HEK293 (cell line): ENCODE measurements around the gene KCNK4.

ENCODE experiments used
- CTCF ChIA-PET: fragments of 350-600 bp; formaldehyde crosslinking; extraction: SDS; loops from one replicate; lab custom pipeline; 2021; ENCODE audit warnings: antibody characterized with exemption; lab: Yijun Ruan, JAX
- POLR2A ChIA-PET: fragments of 300-600 bp; formaldehyde crosslinking; extraction: SDS; loops from one replicate; lab custom pipeline; 2020; ENCODE audit warnings: antibody characterized with exemption, inconsistent platforms; lab: Yijun Ruan, JAX
- H3K27ac ChIP-seq: fragments of 200-500 bp; sonication (Bioruptor generic); 2 replicates; pipeline ENCODE4 v1.5.1; 2014; ENCODE audit warnings: low read depth, low read length, control low read depth, inconsistent platforms; ENCODE audit errors: extremely low read depth
- H3K36me3 ChIP-seq, 2 experiments: fragments of 200-500 bp in 1 of 2; sonication (Bioruptor generic) in 1 of 2; 1 replicate in 1 of 2; 2 replicates in 1 of 2; pipeline ENCODE4 v1.5.1; 2014 to 2017; ENCODE audit warnings: inconsistent platforms in 2 of 2, low read length in 2 of 2; ENCODE audit not compliant: control insufficient read depth in 2 of 2, insufficient read depth in 1 of 2
- H3K4me1 ChIP-seq: fragments of 200-500 bp; sonication (Bioruptor generic); 2 replicates; pipeline ENCODE4 v1.5.1; 2014; ENCODE audit warnings: mild to moderate bottlenecking, low read length, inconsistent platforms; ENCODE audit not compliant: control insufficient read depth, insufficient read depth
- H3K4me3 ChIP-seq: 2 replicates; pipeline ENCODE4 v1.5.1; 2011; ENCODE audit warnings: low read depth, mild to moderate bottlenecking, control low read depth, low read length, moderate library complexity
- H3K9me3 ChIP-seq: fragments of 200-500 bp; sonication (Bioruptor generic); 2 replicates; pipeline ENCODE4 v1.5.1; 2014; ENCODE audit warnings: low read depth, low read length, inconsistent platforms; ENCODE audit not compliant: control insufficient read depth, insufficient read depth
- EGR2 ChIP-seq: fragments of 450-650 bp; formaldehyde crosslinking; IDR thresholded peaks from 2 replicates; pipeline ENCODE4 v1.5.1; 2016; ENCODE audit warnings: low read depth, missing biosample characterization, missing genetic modification characterization
- KLF10 ChIP-seq: fragments of 450-650 bp; IDR thresholded peaks from 2 replicates; pipeline ENCODE4 v1.5.1; 2018; ENCODE audit warnings: missing biosample characterization, mild to moderate bottlenecking, missing genetic modification characterization
- KLF8 ChIP-seq: fragments of 450-650 bp; formaldehyde crosslinking; IDR thresholded peaks from 2 replicates; pipeline ENCODE4 v1.5.1; 2016; ENCODE audit warnings: missing biosample characterization, missing genetic modification characterization
- YY1 ChIP-seq: fragments of 450-650 bp; formaldehyde crosslinking; IDR thresholded peaks from 2 replicates; pipeline ENCODE4 v1.5.1; 2018; ENCODE audit warnings: missing biosample characterization, missing genetic modification characterization
- ZBTB10 ChIP-seq: fragments of 450-650 bp; formaldehyde crosslinking; IDR thresholded peaks from 2 replicates; pipeline ENCODE4 v1.5.1; 2016; ENCODE audit warnings: missing biosample characterization, missing genetic modification characterization
- ZBTB20 ChIP-seq: fragments of 450-650 bp; formaldehyde crosslinking; IDR thresholded peaks from 2 replicates; pipeline ENCODE4 v1.5.1; 2016; ENCODE audit warnings: missing biosample characterization, missing genetic modification characterization
- ZBTB48 ChIP-seq: fragments of 450-650 bp; formaldehyde crosslinking; IDR thresholded peaks from 2 replicates; pipeline ENCODE4 v1.5.1; 2016; ENCODE audit warnings: missing biosample characterization, missing genetic modification characterization
- ZEB2 ChIP-seq: fragments of 450-650 bp; formaldehyde crosslinking; IDR thresholded peaks from 2 replicates; pipeline ENCODE4 v1.5.1; 2016; ENCODE audit warnings: missing biosample characterization, missing genetic modification characterization
- ZNF280D ChIP-seq: fragments of 450-650 bp; formaldehyde crosslinking; IDR thresholded peaks from 2 replicates; pipeline ENCODE4 v1.5.1; 2016; ENCODE audit warnings: missing biosample characterization, missing genetic modification characterization
- ZNF302 ChIP-seq: fragments of 450-650 bp; formaldehyde crosslinking; IDR thresholded peaks from 2 replicates; pipeline ENCODE4 v1.5.1; 2016; ENCODE audit warnings: missing biosample characterization, missing genetic modification characterization, low read depth
- ZNF335 ChIP-seq: fragments of 450-650 bp; formaldehyde crosslinking; conservative IDR thresholded peaks from 2 replicates; pipeline ENCODE4 v1.5.1; 2016; ENCODE audit warnings: missing biosample characterization, missing genetic modification characterization
- ZNF366 ChIP-seq: fragments of 450-650 bp; formaldehyde crosslinking; conservative IDR thresholded peaks from 2 replicates; pipeline ENCODE4 v1.5.1; 2016; ENCODE audit warnings: missing biosample characterization, missing genetic modification characterization
- ZNF37A ChIP-seq: fragments of 450-650 bp; IDR thresholded peaks from 2 replicates; pipeline ENCODE4 v1.5.1; 2018; ENCODE audit warnings: missing biosample characterization, missing genetic modification characterization
- ZNF561 ChIP-seq: fragments of 450-650 bp; IDR thresholded peaks from 2 replicates; pipeline ENCODE4 v1.5.1; 2018; ENCODE audit warnings: missing biosample characterization, missing genetic modification characterization, borderline replicate concordance
- ZNF600 ChIP-seq: fragments of 450-650 bp; formaldehyde crosslinking; IDR thresholded peaks from 2 replicates; pipeline ENCODE4 v1.5.1; 2016; ENCODE audit warnings: missing biosample characterization, missing genetic modification characterization
- ZNF660 ChIP-seq: fragments of 450-650 bp; IDR thresholded peaks from 2 replicates; pipeline ENCODE4 v1.5.1; 2018; ENCODE audit warnings: missing biosample characterization, mild to moderate bottlenecking, missing genetic modification characterization
- ZNF670 ChIP-seq: fragments of 450-650 bp; formaldehyde crosslinking; IDR thresholded peaks from 2 replicates; pipeline ENCODE4 v1.5.1; 2016; ENCODE audit warnings: missing biosample characterization, missing genetic modification characterization, low read depth
- ZXDB ChIP-seq: fragments of 450-650 bp; formaldehyde crosslinking; IDR thresholded peaks from 2 replicates; pipeline ENCODE4 v1.5.1; 2016; ENCODE audit warnings: missing biosample characterization, missing genetic modification characterization
- TF ChIP-seq, protein P1 (sequence below): fragments of 450-650 bp; formaldehyde crosslinking; IDR thresholded peaks from 2 replicates; pipeline ENCODE4 v1.5.1; 2016; ENCODE audit warnings: missing biosample characterization, missing genetic modification characterization
- TF ChIP-seq, protein P2 (sequence below): sonication (generic); formaldehyde crosslinking; IDR thresholded peaks from 2 replicates; pipeline ENCODE4 v1.8.1; 2022; ENCODE audit warnings: mild to moderate bottlenecking, moderate library complexity, missing genetic modification reagents

Gene KCNK4

DNA sequence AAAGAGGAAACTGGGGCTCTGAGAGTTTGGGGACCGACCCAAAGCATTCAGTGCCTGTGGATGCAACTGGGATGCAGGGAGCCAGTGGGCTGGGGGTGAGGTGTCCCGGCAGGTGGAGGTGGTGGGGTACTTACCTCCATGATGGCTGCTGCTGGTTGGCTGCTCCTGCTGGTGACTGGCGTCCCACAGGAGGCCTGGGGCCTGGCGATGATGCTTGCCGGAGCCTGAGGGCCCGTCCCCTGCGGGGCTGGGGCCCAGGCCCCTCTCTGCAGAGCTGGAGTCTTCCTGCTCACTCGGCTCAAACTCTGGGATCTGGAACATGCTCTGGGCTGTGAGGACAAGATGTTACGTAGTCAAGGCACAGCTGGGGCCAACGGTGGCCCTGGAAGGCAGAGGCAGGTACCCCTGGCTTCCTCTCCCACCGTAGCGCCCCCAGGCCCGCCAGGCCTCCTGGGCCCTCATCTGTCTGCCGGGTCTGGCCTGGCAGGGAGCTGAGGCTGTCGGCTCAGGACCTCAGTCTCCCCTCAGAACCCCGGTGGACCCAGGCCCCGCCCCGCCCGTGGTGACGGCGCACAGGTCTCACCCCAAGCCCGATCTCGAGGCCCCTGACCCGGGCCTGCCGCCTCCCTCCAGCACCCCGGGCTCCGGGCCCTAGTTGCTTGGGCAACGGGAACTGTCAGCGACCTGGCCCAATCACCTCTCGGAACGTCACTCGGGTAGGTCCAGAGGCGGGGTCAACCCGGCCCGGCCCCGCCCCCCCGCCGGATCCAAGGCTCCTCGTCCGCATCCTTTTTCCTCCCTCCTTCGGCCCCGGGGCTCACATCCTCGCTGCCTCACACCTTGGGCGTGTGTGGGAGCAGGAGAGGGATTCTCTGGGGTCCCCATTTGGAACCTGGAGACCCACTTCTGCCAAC is 6.8 kb upstream of the KCNK4 start, which contains the start of gene BAD (continued):
- TF ChIP-seq ZNF302 (no peak), ZXDB (tag by site-specific recombination) (0 out of 2 replicates have a peak, but pooled peaks have one; percentile 36), ZNF670 (tag by site-specific recombination) (no peak), ZNF280D (tag by site-specific recombination) (no peak), ZBTB48 (peak; percentile 86), ZNF366 (tag by site-specific recombination) (peak; percentile 95)

DNA sequence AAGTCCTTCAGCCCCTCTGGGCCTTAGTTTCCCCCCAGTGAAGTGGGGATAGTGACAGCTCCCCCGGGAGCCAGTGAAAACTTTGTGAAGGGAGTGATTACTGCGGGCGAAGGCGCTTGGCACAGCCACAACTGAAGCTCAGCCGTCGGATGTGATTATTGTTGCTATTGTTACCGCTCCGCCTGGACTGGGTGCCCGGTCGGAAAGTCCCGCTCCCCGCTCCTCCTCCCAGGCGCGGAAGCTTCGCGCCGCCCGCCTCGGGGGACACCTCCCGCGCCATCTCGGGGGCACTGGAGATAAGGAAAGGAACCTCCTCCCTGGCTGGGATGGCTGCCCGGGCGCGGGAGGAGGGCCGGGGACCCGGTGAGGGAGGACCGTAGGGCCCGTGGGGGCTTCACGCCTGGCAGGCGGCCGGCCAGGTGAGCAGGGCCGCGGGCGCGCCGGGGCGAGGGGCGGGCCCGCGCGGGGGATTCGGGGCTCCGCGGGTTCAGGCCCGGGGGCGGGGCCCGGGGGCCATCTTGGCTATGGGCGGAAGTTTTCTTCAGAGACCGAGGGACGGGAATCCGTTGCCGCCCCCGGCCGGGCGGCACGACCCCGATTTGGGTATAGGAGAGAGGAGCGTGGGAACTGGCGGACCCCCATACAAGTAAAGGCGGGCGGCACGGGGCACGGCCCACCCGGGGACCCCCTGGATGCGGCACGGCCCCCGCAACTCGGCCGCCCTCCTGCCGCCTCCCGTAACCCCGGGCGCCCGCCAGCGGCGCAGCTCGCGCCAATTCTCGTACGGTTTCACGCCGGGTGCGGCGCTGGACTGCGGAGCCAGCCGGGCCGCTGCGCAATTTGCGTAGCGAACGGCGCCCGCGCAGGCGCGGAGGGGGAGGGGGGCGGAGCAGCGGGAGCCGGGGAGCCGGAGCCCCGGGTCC is 5.9 kb upstream of the KCNK4 start, which contains the start of gene GPR137:
Gene GPR137, plus strand, starts transcription at position 887 of the 923 bp plus-strand sequence. CDS start 677 bp downstream, outside the sequence.
- H3K27ac ChIP-seq: peak within 1 kb of the TSS; percentile 75
- ChIA-PET CTCF (interaction anchor here (0.6 to 1.8 kb wide), 9 partner anchors 10 to 133 kb away, joined by 3 to 9 read pairs (median 5); partner anchors contain the start of genes CATSPERZ and PLCB3), POLR2A (interaction anchor here (0.6 to 3.5 kb wide), 15 partner anchors 10 to 104 kb away, joined by 3 to 41 read pairs (median 5); partner anchors contain the start of genes DNAJC4, ESRRA, FKBP2 and PRDX5)
- H3K4me1 ChIP-seq: no peaks in the 10 kb centered on the region; the same call in 1 of the 2 replicates
- peaks cover 9 to 48% of the 10 kb centered on the region in 2 experiments; a peak in 2 of 3 replicates for H3K36me3 ChIP-seq
- no peaks in the 10 kb centered on the region for H3K9me3 ChIP-seq
- H3K4me3 ChIP-seq: peak within 1 kb of the TSS; percentile 82
- peak; percentile 59; the same call in 1 of the 2 replicates for TF ChIP-seq ZEB2 (tag by site-specific recombination)
- TF ChIP-seq, protein P1, sequence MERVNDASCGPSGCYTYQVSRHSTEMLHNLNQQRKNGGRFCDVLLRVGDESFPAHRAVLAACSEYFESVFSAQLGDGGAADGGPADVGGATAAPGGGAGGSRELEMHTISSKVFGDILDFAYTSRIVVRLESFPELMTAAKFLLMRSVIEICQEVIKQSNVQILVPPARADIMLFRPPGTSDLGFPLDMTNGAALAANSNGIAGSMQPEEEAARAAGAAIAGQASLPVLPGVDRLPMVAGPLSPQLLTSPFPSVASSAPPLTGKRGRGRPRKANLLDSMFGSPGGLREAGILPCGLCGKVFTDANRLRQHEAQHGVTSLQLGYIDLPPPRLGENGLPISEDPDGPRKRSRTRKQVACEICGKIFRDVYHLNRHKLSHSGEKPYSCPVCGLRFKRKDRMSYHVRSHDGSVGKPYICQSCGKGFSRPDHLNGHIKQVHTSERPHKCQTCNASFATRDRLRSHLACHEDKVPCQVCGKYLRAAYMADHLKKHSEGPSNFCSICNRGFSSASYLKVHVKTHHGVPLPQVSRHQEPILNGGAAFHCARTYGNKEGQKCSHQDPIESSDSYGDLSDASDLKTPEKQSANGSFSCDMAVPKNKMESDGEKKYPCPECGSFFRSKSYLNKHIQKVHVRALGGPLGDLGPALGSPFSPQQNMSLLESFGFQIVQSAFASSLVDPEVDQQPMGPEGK (tag by site-specific recombination): peak; percentile 71
- TF ChIP-seq, protein P2, sequence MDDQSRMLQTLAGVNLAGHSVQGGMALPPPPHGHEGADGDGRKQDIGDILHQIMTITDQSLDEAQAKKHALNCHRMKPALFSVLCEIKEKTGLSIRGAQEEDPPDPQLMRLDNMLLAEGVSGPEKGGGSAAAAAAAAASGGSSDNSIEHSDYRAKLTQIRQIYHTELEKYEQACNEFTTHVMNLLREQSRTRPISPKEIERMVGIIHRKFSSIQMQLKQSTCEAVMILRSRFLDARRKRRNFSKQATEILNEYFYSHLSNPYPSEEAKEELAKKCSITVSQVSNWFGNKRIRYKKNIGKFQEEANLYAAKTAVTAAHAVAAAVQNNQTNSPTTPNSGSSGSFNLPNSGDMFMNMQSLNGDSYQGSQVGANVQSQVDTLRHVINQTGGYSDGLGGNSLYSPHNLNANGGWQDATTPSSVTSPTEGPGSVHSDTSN: 0 out of 2 replicates have a peak, but pooled peaks have one; percentile 35
- TF ChIP-seq ZNF600 (tag by site-specific recombination): 0 out of 2 replicates have a peak, but pooled peaks have one; percentile 4
- peak; percentile 55; the same call in 1 of the 2 replicates for TF ChIP-seq YY1 (tag by site-specific recombination)
- TF ChIP-seq ZNF335 (tag by site-specific recombination): peak; percentile 11
- no peak for TF ChIP-seq ZNF280D (tag by site-specific recombination)
- 0 out of 2 replicates have a peak, but pooled peaks have one; percentile 19 for TF ChIP-seq EGR2 (tag by site-specific recombination)
- TF ChIP-seq ZNF561 (tag by site-specific recombination): peak; percentile 55; the same call in 1 of the 2 replicates
- TF ChIP-seq KLF10 (tag by site-specific recombination): peak; percentile 11; the same call in 1 of the 2 replicates
- peak; percentile 43; the same call in 1 of the 2 replicates for TF ChIP-seq ZBTB20 (tag by site-specific recombination)
- peak; percentile 32; the same call in 1 of the 2 replicates for TF ChIP-seq KLF8 (tag by site-specific recombination)
- peak; percentile 69; the same call in 1 of the 2 replicates for TF ChIP-seq ZBTB10 (tag by site-specific recombination)
- TF ChIP-seq ZNF37A (tag by site-specific recombination): peak; percentile 85
- no peak for TF ChIP-seq ZNF660 (tag by site-specific recombination)
